ENCODE data around the gene CDKN2AIP.
A peak's percentile ranks its signal among the peaks of the same experiment; 100 is the strongest.

Gene CDKN2AIP, protein sequence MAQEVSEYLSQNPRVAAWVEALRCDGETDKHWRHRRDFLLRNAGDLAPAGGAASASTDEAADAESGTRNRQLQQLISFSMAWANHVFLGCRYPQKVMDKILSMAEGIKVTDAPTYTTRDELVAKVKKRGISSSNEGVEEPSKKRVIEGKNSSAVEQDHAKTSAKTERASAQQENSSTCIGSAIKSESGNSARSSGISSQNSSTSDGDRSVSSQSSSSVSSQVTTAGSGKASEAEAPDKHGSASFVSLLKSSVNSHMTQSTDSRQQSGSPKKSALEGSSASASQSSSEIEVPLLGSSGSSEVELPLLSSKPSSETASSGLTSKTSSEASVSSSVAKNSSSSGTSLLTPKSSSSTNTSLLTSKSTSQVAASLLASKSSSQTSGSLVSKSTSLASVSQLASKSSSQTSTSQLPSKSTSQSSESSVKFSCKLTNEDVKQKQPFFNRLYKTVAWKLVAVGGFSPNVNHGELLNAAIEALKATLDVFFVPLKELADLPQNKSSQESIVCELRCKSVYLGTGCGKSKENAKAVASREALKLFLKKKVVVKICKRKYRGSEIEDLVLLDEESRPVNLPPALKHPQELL

DNA sequence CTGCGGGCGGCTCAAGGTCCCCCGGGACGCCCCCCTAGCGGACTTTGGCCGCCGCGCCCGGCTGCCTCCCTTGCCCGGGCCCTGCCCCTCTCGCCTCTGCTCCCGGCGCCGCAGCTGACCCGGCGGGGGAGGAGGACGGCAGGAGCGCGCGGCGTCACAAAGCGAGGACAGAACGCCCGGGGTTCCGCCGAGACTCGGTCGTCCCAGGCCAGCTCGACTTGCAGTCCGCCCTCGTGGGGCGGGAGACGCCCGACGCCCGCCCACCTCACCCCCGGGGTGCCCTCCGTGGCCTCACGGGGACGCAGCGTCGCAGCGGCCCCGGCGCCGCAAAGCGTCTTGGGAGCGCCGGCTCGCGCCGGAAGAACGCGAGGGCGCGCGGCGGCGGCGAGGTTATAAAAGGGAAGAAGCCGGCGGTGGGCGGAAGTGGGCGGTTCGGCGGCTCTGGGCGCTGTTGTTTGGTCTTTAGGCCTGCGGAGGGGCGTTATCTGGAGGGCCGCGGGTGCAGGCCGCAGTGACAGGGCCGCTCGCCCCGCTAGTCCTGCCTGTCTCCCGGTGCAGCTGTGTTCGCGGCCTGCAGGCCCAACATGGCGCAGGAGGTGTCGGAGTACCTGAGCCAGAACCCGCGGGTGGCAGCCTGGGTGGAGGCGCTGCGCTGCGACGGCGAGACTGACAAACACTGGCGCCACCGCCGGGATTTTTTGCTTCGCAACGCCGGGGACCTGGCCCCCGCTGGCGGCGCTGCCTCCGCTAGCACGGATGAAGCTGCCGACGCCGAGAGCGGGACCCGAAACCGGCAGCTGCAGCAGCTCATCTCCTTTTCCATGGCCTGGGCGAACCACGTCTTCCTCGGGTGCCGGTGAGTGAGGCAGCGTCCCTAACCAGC, at the start of gene CDKN2AIP:
Gene CDKN2AIP, plus strand, starts transcription at position 423 of the 883 bp plus-strand sequence. Its CDS starts 162 bp downstream, at position 585.
- Histone ChIP-seq H3K27ac (peak within 1 kb of the TSS; percentile 84 to 100 (median 98)), H3K4me3 (peak within 1 kb of the TSS; percentile 64 to 98 (median 79))

GRCh38 chr4:183395395-183395794, 49.0 kb upstream of the CDKN2AIP start:
- no peak overlapping the region for H3K27ac ChIP-seq
- no peak overlapping the region for H3K4me3 ChIP-seq

DNA sequence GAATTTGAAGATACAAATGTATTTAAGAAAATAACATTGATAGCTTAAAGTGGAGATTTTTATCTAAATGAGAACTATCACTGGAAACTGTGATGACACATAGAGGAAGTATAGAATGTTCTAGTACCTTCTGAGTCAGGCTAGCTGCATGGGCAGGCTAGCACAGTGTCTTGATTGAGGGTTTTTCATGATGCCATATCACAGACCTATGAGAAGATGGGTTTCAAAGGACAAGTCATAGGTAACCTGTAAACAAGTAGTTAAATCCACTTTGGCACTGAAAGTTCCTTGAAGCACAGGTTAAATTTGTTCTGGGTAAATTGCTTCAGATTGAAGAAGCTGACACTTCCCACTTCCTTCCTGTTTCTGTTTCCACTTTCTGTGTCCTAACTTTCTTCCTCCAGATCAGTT, 48.2 kb upstream of the CDKN2AIP start:
- H3K27ac ChIP-seq = no peak overlapping the region
- no peak overlapping the region for H3K4me3 ChIP-seq

DNA sequence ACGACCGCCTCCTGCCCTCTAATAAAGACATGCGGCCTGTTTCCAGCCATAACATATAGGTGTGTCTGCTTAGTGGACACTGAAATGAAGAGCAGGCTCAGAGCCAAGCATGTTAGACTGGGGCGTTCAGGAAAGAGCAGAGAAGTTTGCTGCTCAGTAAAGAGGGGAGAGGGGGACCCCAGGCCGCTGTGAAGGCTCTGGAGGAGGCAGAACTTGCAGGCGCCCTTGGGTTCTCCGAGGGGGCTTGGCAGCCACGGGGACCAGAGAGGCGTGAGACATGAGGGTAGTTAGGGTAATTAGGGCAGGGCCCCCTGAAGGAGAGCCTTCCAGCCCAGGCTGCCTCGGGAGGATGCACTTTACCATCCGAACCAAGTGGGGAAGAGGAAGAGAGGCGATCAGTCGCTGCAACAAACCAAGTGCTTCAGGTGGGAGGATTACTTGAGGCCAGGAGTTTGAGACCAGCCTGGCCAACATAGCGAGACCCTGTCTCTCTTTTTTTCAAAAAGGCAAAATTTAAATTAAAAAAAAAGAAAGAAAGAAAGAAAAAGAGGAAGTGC, 46.6 kb upstream of the CDKN2AIP start:
- H3K27ac ChIP-seq = peak overlapping the region in 11 of 21 experiments; percentile 2 to 73 (median 59)
- H3K4me3 ChIP-seq = peak overlapping the region; percentile 23 to 50 (median 36)

GRCh38 chr4:183398298-183399125, 45.9 kb upstream of the CDKN2AIP start:
- peak overlapping the region in 17 of 21 experiments; percentile 2 to 74 (median 59) for H3K27ac ChIP-seq
- H3K4me3 ChIP-seq = peak overlapping the region; percentile 23 to 50 (median 36)

DNA sequence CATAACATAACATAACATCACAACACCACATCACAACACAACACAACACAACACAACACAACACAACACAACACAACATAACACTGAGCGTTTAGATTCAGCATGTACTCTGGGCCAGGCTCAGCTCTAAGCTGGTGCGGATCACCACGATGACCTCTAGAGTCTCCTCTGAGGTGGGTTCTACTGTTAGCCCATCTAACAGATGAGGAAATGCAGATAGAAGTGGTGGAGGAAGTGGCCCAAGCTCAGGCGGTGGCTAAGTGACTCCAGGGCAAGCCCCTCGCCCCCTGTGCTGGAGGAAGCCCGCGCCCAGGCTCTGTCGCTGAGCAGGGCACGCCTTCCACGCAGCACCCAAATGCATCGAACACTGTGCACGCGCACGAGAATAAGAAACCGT, 45.3 kb upstream of the CDKN2AIP start:
- Histone ChIP-seq H3K4me3 (peak overlapping the region in 3 of 7 experiments; percentile 23 to 40 (median 37)), H3K27ac (peak overlapping the region in 3 of 21 experiments; percentile 5 to 74 (median 56))

DNA sequence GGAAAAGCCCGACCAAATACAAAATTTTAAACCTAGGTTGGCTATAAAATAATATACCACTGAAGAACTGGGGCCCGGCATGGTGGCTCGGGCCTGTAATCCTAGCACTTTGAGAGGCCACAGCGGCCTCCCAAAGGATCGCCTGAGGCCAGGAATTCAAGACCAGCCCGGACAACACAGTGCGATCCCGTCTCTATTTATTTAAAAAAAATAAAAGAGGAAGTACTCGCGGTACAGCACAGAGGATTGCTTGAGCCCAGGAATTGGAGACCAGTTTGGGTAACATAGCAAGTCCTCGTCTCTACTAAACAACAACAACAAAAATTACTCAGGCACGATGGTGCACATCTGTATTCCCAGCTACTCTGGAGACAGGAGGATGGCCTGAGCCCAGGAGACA, 44.8 kb upstream of the CDKN2AIP start:
- Histone ChIP-seq H3K27ac (no peak overlapping the region), H3K4me3 (no peak overlapping the region)

DNA sequence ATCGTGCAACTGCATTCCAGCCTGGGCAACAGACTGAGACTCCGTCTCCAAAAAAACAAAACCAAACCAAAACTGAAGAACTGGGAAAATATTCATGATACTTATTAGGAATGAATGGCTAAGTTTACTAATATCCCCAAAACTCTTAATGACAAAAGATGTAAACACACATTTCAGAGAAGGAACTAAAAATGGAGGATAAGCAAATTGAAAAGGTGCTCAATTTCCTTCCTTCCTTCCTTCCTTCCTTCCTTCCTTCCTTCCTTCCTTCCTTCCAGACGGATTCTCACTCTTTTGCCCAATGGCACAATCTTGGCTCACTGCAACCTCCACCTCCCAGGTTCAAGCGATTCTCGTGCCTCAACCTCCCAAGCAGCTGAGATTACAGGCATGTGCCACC, 44.4 kb upstream of the CDKN2AIP start:
- Histone ChIP-seq H3K4me3 (no peak overlapping the region), H3K27ac (no peak overlapping the region)

GRCh38 chr4:183401473-183401872, 43.0 kb upstream of the CDKN2AIP start:
- Histone ChIP-seq H3K4me3 (no peak overlapping the region), H3K27ac (no peak overlapping the region)

GRCh38 chr4:183402771-183403170, 41.7 kb upstream of the CDKN2AIP start:
- Histone ChIP-seq H3K4me3 (no peak overlapping the region), H3K27ac (no peak overlapping the region)

DNA sequence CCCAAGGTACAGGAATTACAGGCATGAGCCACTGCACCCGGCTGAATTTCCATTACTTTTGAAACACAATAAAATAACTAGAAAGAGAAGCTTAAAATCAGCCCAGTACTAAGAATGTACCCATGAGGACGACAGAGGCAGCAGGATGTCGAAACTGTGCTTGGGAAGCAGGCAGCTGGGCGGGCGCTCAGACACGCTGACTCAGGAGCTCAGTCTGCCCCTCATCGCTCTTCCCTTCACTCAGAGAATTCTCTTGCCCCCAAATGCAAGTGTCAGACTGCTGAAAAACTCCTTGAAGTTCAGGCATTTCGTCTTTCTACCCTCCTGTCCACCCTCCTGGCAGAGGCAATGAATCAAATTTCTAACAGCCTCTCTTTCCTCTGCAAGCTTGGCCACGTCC, 41.0 kb upstream of the CDKN2AIP start:
- Histone ChIP-seq H3K27ac (no peak overlapping the region), H3K4me3 (no peak overlapping the region)

DNA sequence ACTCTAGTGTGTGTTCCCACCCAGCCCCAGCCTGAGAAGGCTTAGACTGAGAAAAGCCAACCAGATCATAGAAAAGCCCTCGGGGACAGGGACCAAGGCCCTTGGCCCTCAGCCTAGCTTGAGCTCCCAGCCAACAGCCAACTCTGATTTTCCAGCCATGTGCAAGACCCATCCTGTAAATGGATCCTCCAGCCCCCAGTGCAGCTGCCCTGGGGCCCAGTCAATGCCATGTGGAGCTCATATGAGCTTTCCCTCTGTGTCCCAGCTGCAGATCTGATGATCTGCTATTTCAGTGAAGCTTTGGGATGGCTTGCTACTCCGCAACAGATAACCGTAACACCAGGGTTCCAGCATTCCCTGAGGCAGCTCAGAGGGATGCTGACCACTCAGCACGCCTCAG, 40.5 kb upstream of the CDKN2AIP start:
- H3K27ac ChIP-seq = no peak overlapping the region

DNA sequence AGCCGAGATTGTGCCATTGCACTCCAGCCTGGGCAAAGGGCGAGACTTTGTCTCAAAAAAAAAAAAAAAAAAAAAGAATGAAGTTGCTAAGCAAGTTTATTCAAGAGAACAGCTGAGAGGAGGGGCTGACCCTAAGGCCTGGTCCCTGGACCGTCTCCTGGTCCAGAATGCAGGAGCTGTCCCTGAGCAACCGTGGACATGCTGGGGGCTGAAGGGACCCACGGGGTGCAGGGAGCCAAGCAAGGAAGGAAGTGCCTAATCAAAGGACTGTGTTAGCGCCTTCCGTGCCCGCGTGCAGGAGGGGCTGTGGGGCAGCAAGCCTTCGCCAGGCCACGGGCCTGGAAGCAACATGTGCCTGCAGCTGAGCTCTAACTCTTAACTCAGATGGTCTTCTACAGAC, 39.1 kb upstream of the CDKN2AIP start:
- Histone ChIP-seq H3K27ac (no peak overlapping the region), H3K4me3 (no peak overlapping the region)

More for the DNA sequence above, 40.5 kb upstream of the CDKN2AIP start:
- no peak overlapping the region for H3K4me3 ChIP-seq

- peak overlapping the region; percentile 5 to 39 (median 31) for H3K4me3 ChIP-seq
- peak overlapping the region in 15 of 21 experiments; percentile 5 to 74 (median 51) for H3K27ac ChIP-seq
Measured at GRCh38 chr4:183407128-183407585, 37.3 kb upstream of the CDKN2AIP start.

- Histone ChIP-seq H3K27ac (peak overlapping the region in 10 of 21 experiments; percentile 5 to 74 (median 59)), H3K4me3 (peak overlapping the region in 5 of 7 experiments; percentile 21 to 39 (median 33))
Measured at GRCh38 chr4:183407635-183408464, 36.6 kb upstream of the CDKN2AIP start.

- H3K4me3 ChIP-seq = no peak overlapping the region
- no peak overlapping the region for H3K27ac ChIP-seq
Measured at GRCh38 chr4:183408796-183409195, 35.6 kb upstream of the CDKN2AIP start.

- Histone ChIP-seq H3K4me3 (no peak overlapping the region), H3K27ac (no peak overlapping the region)
Measured at GRCh38 chr4:183409483-183409882, 35.0 kb upstream of the CDKN2AIP start.

DNA sequence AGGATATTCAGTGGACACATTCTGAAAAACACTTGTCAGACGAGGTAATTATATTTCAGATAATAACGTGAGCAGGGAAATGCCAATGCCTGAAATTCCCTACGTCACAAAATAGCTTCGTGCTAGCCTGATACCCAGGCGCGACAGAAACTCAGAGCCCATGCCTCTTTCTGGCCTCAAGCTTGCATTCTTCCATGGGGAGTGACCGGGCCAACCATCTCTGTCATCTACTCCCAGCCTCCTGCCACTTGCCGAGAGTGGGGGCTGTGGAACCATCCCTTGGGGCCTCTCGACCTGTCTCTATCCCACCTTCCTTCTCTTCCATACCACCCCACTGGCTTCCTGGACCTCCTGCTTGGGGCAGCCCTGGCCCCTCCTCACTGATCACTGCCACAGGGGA, 34.5 kb upstream of the CDKN2AIP start:
- H3K4me3 ChIP-seq = no peak overlapping the region
- H3K27ac ChIP-seq = no peak overlapping the region

Measured in skin epidermis (tissue), 12 donors.